Stimulated activated naive B cell treated with anti-CD40 and anti-IgM and Interleukin-4, amounts not matched to agents 10 μg/mL and 1 μg/mL and 100 μg/mL, for 72 hours (primary cell): Measurements from ENCODE around the gene DAAM1.

Experiments
- ATAC-seq, 2 donors: fragments of 150-1000 bp; cut with Tn5 transposase; replicated peaks; 2 replicates each; pipeline ENCODE4 v1.10.0; 2021; ENCODE audit warnings: moderate library complexity in 1 of 2
- DNase-seq: peaks from one replicate; pipeline ENCODE4 v3.0.0; 2021
- H3K27ac Mint-ChIP-seq: one replicate; pipeline ENCODE4 v1.8.0; 2022; ENCODE audit warnings: mild to moderate bottlenecking, mixed read lengths
- H3K27me3 Mint-ChIP-seq, 2 donors: one replicate each; pipeline ENCODE4 v1.8.0; 2022; ENCODE audit warnings: mixed read lengths in 2 of 2
- H3K36me3 Mint-ChIP-seq, 2 donors: one replicate each; pipeline ENCODE4 v1.8.0; 2022; ENCODE audit warnings: mixed read lengths in 2 of 2, mild to moderate bottlenecking in 1 of 2
- H3K4me1 Mint-ChIP-seq, 2 donors: one replicate each; pipeline ENCODE4 v1.8.0; 2022; ENCODE audit warnings: mixed read lengths in 2 of 2, mild to moderate bottlenecking in 1 of 2
- H3K4me3 Mint-ChIP-seq, 2 donors: one replicate each; pipeline ENCODE4 v1.8.0; 2022; ENCODE audit warnings: mild to moderate bottlenecking in 2 of 2, mixed read lengths in 2 of 2, moderate library complexity in 1 of 2
- H3K9me3 Mint-ChIP-seq, 2 donors: one replicate each; pipeline ENCODE4 v1.8.0; 2022; ENCODE audit warnings: mixed read lengths in 2 of 2, mild to moderate bottlenecking in 1 of 2

The DAAM1 gene

DNA sequence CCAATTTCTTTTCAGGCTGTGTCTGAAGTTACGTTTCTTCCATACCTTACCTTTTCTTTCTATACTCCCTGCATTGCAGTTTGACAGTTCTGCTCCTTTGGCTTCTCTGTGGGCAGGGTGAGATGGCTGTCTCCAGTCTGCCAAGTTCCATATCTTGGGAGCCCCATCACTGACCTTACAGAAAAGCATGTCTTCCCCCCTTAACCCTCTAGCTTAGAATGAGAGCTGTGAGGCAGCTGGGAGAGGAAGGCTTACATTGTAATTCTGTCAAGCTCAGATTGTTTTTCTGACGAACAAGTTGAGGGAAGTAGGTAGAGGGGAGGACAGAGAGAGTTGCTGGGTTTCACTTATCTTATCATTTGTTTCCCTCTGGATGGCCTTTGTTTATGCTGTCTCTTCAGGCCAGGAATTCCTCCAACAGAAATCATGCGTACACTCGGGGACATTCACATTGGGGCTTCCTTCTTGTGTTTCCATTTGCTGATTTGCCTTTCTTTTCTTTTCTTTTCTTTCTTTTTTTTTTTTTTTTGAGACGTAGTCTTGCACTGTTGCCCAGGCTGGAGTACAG, 9.3 kb downstream of the DAAM1 start:
- H3K27me3 Mint-ChIP-seq, result no peaks in the 10 kb centered on the region
- DNase-seq, result no peak
- peaks cover 4 to 8% of the 10 kb centered on the region in 2 donors for H3K4me1 Mint-ChIP-seq
- H3K9me3 Mint-ChIP-seq, result no peaks in the 10 kb centered on the region
- ATAC-seq, result peak in 1 of 2 donors; percentile 34
- no peak overlapping the region for H3K27ac Mint-ChIP-seq
- no peak overlapping the region for H3K4me3 Mint-ChIP-seq
- no peaks in the 10 kb centered on the region for H3K36me3 Mint-ChIP-seq

DNA sequence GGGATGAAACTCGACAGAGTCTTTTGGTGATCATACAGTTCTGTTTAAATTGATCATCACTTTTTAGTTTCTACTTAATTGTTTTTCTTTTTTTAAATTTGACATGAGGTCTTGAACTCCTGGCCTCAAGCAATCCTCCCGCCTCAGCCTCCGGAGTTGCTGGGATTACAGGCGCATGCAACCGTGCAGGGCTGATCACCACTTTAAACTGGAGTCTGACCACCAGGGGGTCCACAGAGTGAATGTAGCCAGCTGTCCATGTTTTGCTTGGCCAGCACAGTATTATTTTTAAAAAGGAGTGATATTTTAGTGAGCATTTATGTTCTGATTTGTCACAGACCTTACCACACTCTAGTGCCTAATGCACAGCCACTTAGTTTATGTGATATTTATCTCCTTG, 10.7 kb downstream of the DAAM1 start:
- Mint-ChIP-seq H3K27me3 (no peaks in the 10 kb centered on the region), H3K9me3 (no peaks in the 10 kb centered on the region), H3K36me3 (no peaks in the 10 kb centered on the region)

DNA sequence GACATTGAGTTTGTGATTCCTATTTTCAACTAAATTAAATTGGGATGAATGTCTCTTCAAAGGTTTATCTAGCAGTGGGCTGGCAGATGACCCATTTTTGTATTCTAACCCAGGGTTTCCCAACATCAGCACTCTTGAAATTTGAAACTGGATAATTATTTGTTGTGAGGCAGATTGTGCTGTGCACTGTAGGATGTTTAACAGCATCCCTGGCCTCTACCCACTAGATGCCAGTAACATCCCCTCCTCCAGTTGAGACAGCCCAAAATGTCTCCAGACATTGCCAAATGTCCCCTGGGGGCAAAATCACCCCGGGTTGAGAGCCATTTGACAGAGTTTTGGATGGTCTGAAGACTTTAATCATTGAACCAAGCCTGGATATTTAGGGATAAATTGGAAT, 11.1 kb downstream of the DAAM1 start:
- no peak overlapping the region for H3K4me3 Mint-ChIP-seq
- DNase-seq (no peak), ATAC-seq (no peak)
- peaks cover 4 to 8% of the 10 kb centered on the region in 2 donors for H3K4me1 Mint-ChIP-seq
- H3K27me3 Mint-ChIP-seq, result no peaks in the 10 kb centered on the region
- H3K27ac Mint-ChIP-seq, result no peak overlapping the region
- H3K9me3 Mint-ChIP-seq, result no peaks in the 10 kb centered on the region
- H3K36me3 Mint-ChIP-seq, result no peaks in the 10 kb centered on the region

More for the DNA sequence above, 10.7 kb downstream of the DAAM1 start:
- ATAC-seq, result no peak
- DNase-seq, result no peak
- no peak overlapping the region for H3K27ac Mint-ChIP-seq
- H3K4me3 Mint-ChIP-seq, result no peak overlapping the region
- peaks cover 4 to 8% of the 10 kb centered on the region in 2 donors for H3K4me1 Mint-ChIP-seq

DNA sequence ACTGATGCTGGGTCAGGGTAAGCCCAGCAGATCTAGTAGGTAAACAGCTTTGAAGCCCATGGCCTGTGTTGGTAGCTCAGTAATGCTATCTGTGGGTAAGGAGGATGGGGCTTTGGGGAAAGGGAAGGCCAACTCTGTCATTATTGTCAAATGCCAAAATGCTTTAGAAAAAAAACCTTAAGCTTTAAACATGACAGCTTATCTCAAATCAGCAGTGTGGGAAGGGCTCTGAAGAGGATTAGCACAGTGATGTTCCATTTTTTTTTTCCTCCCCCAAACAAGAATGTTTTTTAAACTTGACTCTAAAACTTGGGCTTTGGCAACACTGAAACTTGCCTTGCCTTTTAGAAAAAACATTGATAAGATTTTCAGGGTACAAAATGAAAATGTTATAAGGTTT, 11.7 kb downstream of the DAAM1 start:
- no peaks in the 10 kb centered on the region for H3K36me3 Mint-ChIP-seq
- DNase-seq, result no peak
- peak overlapping the region; percentile 5 for H3K27ac Mint-ChIP-seq
- ATAC-seq, result no peak
- H3K4me3 Mint-ChIP-seq, result no peak overlapping the region
- no peaks in the 10 kb centered on the region for H3K27me3 Mint-ChIP-seq
- H3K9me3 Mint-ChIP-seq, result no peaks in the 10 kb centered on the region
- peaks cover 4 to 8% of the 10 kb centered on the region in 2 donors for H3K4me1 Mint-ChIP-seq

DNA sequence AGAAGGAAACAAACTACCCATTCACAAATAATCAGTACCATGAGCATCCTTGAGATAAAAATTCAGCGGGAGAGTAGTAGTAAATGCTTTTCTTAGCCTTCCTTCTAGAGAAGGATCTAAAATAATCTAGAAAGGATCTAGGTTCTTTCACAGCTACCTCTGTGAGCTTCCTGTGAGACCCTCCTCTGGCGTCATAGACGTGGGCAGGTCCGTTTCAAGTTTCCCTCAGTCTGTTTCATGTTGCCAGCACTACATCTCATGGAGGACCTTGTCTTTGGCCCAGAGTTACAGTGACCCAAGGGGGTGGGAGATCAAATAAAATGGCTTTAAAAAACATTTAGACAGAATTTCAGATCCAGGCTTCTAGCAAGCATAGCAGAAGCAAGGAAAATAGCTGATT, 13.6 kb downstream of the DAAM1 start:
- no peak overlapping the region for H3K4me3 Mint-ChIP-seq
- peaks cover 4 to 8% of the 10 kb centered on the region in 2 donors for H3K4me1 Mint-ChIP-seq
- H3K27me3 Mint-ChIP-seq, result no peaks in the 10 kb centered on the region
- no peaks in the 10 kb centered on the region for H3K9me3 Mint-ChIP-seq
- no peak for DNase-seq
- no peak for ATAC-seq
- H3K36me3 Mint-ChIP-seq, result no peaks in the 10 kb centered on the region
- no peak overlapping the region for H3K27ac Mint-ChIP-seq

DNA sequence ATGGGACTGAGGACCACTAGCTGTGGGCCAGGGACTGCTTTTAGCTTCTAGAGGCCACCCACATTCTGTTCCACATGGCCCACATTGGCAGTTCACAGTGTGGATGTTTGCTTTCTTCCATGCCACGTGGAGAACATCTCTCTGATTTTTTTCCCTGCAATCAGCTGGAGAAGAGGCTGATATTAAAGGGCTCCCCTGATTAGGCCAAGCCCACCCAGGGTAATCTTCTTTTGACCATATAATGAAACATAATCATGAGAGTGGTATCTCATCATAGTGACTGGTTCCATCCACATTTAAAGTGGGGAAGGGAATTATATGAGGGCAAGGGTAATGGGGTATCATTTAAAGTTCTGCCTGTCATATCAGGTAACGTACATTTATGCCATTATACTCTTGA, 15.8 kb downstream of the DAAM1 start:
- H3K27me3 Mint-ChIP-seq, result no peaks in the 10 kb centered on the region
- DNase-seq (no peak), ATAC-seq (no peak)
- H3K9me3 Mint-ChIP-seq, result no peaks in the 10 kb centered on the region
- H3K4me1 Mint-ChIP-seq, result peaks cover 7 to 11% of the 10 kb centered on the region in 2 donors
- H3K4me3 Mint-ChIP-seq, result no peak overlapping the region
- H3K36me3 Mint-ChIP-seq, result peaks cover 2 to 7% of the 10 kb centered on the region in 2 donors
- no peak overlapping the region for H3K27ac Mint-ChIP-seq

DNA sequence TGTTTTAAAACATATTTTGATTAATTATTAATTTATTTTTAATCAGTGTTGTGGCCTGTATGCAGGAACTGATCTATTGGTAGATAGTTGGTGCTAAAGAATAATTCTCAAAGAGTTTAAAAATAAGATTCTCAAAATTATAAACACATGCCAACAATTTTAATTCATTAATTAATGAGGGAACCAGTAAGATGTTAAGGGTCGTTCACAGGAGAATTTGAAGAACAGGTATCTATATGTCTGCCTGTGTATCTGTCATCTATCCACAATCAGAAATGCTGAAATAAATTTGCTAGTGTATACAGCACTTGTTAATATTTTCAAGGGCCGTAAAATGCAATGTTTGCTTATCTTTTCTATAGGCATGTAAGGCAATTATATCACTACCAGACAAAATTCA, 18.4 kb downstream of the DAAM1 start:
- Mint-ChIP-seq H3K27me3 (no peaks in the 10 kb centered on the region), H3K9me3 (no peaks in the 10 kb centered on the region), H3K36me3 (peaks cover 2 to 7% of the 10 kb centered on the region in 2 donors), H3K4me1 (peaks cover 5 to 11% of the 10 kb centered on the region in 2 donors), H3K27ac (no peak overlapping the region), H3K4me3 (no peak overlapping the region)
- DNase-seq (no peak), ATAC-seq (no peak)

DNA sequence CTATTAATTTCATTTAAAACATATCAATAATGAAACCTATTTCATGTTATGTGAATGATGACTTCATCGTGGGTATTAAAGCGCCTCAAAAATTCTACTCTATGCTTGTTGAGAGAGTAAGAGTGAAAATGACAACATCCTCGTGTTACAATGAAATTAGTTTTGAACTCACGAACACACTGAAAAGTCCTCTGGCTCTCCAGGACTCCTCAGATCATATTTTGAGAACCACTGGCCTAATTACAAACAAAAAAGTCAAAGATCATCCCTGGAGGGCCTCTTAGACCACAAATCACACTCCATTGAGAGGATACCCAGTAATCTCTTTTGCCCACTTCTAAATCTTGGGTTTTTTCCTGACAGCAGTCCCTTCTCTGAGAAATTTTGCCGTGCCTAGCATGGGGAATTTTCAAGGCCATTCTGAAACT, 19.1 kb downstream of the DAAM1 start:
- Mint-ChIP-seq H3K36me3 (peaks cover 2 to 7% of the 10 kb centered on the region in 2 donors), H3K4me1 (peaks cover 5 to 11% of the 10 kb centered on the region in 2 donors), H3K4me3 (no peak overlapping the region), H3K27me3 (no peaks in the 10 kb centered on the region), H3K27ac (no peak overlapping the region), H3K9me3 (no peaks in the 10 kb centered on the region)
- DNase-seq, result no peak
- no peak for ATAC-seq

DNA sequence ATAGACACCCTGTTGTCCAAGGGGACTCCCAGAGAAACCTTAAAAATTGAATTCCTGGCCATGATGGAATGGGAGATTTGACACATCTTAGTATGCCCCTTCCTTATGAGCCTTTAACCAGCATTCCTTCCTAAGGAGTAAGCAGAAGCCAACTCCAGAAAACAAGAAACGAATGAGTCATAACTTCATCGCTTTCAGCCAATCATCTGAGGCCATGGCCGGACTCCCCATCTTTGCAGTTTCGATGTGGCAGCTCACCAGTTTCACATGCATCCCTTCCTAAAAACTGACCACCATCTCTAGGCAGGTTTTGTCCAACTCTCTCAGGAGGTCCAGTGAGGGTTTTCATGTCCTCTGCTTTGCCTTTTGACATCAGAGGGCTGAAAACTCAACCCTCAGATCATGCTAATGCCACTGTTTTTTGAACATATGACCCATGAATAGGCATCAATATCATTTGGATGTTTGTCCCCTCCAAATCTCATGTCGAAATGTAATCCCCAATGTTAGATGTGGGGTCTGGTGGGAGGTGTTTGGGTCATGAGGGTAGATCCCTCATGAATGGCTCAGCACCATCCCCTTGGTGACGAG, 19.9 kb downstream of the DAAM1 start:
- peaks cover 2 to 7% of the 10 kb centered on the region in 2 donors for H3K36me3 Mint-ChIP-seq
- no peak for ATAC-seq
- no peak overlapping the region for H3K27ac Mint-ChIP-seq
- peaks cover 5 to 11% of the 10 kb centered on the region in 2 donors for H3K4me1 Mint-ChIP-seq
- H3K4me3 Mint-ChIP-seq, result no peak overlapping the region
- H3K27me3 Mint-ChIP-seq, result no peaks in the 10 kb centered on the region
- H3K9me3 Mint-ChIP-seq, result no peaks in the 10 kb centered on the region
- no peak for DNase-seq

DNA sequence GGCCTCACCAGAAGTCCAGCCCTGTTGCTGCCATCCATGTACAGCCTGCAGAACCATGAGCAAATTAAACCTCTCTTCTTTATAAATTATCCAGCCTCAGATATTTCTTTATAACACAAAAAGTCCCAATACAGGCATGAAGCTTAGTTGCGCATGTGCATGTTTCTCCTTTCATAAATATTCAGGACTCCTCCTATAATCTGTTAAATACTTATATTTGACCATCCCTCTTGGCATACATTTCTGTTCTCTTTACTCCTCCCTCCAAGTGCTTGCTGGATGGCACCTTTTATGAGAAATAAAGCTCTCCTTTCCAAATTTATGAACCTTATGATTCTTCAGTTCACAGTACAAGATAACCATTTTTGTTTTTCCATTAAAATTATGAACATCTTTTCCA, 20.5 kb downstream of the DAAM1 start:
- Mint-ChIP-seq H3K27ac (no peak overlapping the region), H3K36me3 (peaks cover 2 to 8% of the 10 kb centered on the region in 2 donors), H3K4me3 (no peak overlapping the region), H3K27me3 (no peaks in the 10 kb centered on the region), H3K4me1 (peaks cover 8 to 14% of the 10 kb centered on the region in 2 donors), H3K9me3 (no peaks in the 10 kb centered on the region)
- no peak for DNase-seq
- ATAC-seq, result no peak

DNA sequence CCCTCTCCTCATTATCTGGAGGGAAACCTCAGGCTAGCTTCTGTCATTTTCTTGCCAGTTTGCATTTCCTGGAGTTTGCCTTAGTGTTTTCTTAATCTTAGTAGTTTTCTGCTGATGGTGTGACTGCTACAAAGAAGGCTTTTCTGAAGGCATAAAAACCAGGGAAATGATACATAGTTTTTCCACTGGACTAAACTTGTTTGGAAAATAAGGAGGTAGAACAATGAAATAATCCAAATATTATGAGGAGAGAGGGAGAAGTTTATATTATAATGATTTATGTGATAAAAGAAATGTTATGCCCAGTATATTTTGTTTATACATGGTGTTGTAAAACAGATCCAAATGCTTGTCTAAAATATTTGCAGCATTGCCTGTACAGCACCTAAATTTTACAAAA, 22.2 kb downstream of the DAAM1 start:
- no peaks in the 10 kb centered on the region for H3K9me3 Mint-ChIP-seq
- no peaks in the 10 kb centered on the region for H3K27me3 Mint-ChIP-seq
- DNase-seq, result no peak
- H3K27ac Mint-ChIP-seq, result no peak overlapping the region
- no peak for ATAC-seq
- peaks cover 17 to 30% of the 10 kb centered on the region in 2 donors for H3K4me1 Mint-ChIP-seq
- no peak overlapping the region for H3K4me3 Mint-ChIP-seq
- peaks cover 2 to 12% of the 10 kb centered on the region in 2 donors for H3K36me3 Mint-ChIP-seq

DNA sequence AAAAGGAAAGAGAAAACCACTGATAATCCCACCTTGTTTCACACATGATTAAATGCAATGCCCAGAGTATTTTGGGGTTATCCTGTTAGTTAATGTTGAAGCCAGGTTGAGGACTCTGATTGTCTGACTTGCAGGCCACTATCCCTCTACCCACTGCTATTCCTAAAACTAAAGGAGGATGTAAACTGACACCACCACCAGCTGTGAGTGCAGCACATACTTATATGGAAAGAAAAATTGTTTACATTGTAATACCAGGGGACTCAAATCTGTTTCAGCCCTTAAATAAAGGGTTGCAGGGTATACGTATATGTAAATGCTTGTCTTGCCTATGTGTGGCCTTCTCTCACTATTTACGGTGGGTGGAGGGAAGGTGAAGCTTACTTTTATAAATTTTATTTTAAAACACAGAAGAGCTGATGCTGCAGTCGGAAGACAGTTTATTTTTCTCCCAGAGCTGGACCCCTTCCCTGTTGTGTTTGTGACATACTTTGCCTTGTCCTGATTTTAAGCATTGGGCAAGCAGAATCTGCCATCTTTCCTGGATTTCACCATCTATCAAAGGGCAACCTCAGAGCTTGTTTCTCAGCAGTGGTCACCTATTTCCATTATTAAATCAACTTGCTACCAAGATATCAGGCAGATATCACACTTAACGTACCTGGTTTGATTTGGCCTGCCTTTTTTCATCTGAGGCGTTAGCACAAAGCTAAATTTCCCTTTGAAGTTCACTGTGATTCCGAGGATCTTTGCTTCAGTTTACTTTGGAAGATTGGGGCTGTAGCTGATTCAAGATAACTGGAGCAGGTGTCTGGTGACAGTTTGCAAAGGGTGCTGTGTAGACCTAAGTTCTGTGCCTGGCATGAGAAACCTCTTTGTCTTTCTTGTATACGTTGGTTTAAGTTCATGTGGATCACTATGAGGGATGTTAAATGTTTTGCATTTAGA, 25.2 kb downstream of the DAAM1 start:
- Mint-ChIP-seq H3K9me3 (no peaks in the 10 kb centered on the region), H3K36me3 (peaks cover 0 to 10% of the 10 kb centered on the region in 2 donors), H3K4me3 (no peak overlapping the region), H3K27ac (no peak overlapping the region), H3K4me1 (peaks cover 16 to 29% of the 10 kb centered on the region in 2 donors), H3K27me3 (no peaks in the 10 kb centered on the region)
- no peak for DNase-seq
- ATAC-seq, result no peak

DNA sequence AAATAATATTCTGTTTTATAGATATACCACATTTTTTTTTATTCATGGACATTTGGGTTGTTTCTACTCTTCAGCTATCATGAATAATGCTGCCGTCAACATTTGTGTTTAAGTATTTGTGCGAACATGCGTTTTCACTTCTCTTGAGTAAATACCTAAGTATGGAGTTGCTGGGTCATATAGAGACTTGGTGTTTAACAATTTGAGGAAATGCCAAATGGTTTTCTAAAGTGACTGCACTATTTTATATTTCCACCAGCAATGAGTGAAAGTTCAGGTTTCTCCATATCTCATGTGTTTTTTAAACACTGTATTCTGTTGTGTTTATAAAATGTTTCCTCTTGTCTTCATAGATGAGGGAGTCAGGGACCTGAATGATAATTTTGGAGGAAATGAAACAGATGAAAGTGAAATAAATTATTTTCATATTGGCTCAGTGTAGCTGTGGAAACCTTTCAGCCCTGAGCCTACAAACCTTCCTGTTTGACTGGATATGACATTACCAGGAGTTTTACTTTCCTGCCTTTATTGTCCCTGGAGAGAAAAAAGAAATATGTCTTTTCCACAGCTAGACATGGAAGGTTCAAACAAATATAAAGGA, 26.3 kb downstream of the DAAM1 start:
- DNase-seq (no peak), ATAC-seq (peak; percentile 75 to 86)
- Mint-ChIP-seq H3K4me1 (peaks cover 16 to 32% of the 10 kb centered on the region in 2 donors), H3K9me3 (no peaks in the 10 kb centered on the region), H3K27me3 (no peaks in the 10 kb centered on the region), H3K27ac (no peak overlapping the region), H3K4me3 (no peak overlapping the region), H3K36me3 (peaks cover 0 to 6% of the 10 kb centered on the region in 2 donors)

DNA sequence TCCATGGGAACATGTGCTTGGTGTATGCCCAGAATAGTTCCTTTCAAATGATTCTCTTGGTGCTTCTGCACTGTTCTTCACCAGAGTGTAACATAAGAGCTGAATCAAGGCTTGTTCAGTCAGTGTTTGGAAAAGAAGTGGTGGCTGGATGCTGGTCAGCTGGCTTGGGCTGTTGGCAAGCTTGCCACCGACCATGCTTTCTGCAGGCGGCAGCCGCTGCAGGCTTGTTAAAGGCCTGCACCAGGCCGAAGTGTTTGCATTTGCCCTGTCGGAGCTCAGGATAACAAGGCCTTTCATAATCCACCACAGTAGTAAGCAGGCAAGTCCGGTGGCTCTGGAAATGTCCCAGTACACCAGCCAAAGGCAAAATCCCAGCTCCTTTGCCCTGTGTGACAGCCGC, 26.9 kb downstream of the DAAM1 start:
- ATAC-seq (no peak), DNase-seq (no peak)
- Mint-ChIP-seq H3K4me1 (peaks cover 16 to 34% of the 10 kb centered on the region in 2 donors), H3K4me3 (no peak overlapping the region), H3K27ac (no peak overlapping the region), H3K36me3 (peaks cover 0 to 6% of the 10 kb centered on the region in 2 donors), H3K9me3 (no peaks in the 10 kb centered on the region), H3K27me3 (no peaks in the 10 kb centered on the region)
